RPMI7951 (cell line): Measurements from ENCODE around the gene FAM184A. TPM values are rescaled to one million over a fixed set of nuclear protein-coding genes. Genes with fewer than 3 reads are reported as not detected.
A peak's percentile ranks its signal among the peaks of the same experiment; 100 is the strongest.

Experiments
- DNase-seq: peaks from one replicate; pipeline ENCODE4 v3.0.0-alpha.2; 2012; ENCODE audit warnings: low read depth
- total RNA-seq: library from RNA; depleted of rRNA; stranded (reverse); fragments of >200 nt; shearing (Covaris generic); gene quantifications from 2 replicates; pipeline ENCODE4 v1.2.3, GENCODE V29; 2014

Gene FAM184A
- total RNA-seq, 1 experiment from 2014 or later = 0.24 TPM

DNA sequence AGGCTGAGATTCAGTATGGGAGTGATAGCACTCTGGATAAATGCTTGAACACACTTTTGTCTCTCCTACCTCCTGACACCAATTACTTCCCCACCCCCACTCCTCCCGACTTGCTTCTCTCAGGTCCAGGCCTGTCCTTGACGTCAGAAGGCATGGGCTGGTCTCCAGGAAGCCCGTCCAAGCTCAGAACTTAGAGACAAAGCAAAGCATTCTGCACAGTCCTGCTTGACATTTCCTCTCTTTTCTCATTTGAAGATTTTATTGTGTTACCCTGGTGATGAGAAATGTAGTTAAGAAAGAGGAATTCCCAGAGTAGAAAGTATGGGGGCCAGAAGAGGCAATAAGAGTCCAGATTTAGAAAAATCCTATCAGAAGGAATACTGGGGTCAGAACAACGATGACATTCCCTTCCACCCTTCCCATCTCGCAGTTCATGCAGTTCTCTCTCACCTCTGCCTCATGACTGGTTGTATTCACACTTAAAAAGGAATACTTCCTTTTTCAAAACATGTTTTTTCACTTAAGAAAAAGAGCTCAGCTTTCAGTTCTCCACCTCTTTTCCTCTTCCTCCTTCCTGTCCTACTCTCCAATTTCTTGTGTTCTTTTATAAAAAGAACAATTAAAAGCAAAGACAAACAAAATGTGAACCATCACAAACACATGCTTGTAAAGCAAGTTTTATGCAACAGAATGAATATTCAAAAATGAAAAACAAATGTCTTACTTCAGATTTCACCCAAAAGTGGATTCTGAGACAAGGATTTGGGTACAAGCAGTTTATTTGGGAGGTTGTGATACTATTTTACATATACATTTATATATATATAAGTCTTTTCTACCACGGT, 18.5 kb upstream of the FAM184A start:
- no peak for DNase-seq

DNA sequence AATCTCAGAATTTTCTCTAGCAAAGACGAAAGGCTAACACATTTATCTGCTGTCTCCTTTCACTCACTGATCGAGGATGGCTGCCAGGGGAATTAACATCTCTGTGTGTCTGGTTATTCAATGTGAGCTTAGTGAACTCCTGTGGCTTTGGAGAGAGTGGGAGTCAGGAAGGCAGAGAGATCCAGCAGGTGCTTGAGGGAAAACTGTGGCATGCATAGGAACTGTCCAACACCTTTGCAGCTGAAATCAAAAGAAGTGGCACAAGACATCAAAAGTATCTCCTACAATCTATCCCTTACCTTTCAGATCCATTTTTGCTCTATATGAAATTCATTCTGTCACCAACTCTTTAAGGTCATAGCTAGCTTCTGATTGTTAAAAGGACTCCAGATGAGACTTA, 11.8 kb upstream of the FAM184A start:
- no peak for DNase-seq

DNA sequence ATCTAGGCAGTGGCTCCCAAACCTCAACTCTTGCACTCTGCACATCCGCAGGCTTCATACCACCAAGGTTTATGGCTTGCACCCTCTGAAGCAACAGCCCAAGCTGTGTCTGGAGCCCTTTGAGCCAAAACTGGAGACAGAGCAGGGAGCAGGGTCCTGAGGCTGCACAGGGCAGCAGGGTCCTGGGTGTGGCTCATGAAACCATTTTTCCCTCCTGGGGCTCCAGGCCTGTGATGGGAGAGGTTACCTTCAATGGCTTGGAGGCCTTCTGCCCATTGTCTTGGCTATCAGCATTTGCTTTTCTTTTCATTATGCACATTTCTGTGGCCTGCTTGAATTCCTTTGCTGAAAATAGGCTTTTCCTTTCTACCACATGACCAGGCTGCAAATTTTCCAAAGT, 6.3 kb upstream of the FAM184A start:
- no peak for DNase-seq

DNA sequence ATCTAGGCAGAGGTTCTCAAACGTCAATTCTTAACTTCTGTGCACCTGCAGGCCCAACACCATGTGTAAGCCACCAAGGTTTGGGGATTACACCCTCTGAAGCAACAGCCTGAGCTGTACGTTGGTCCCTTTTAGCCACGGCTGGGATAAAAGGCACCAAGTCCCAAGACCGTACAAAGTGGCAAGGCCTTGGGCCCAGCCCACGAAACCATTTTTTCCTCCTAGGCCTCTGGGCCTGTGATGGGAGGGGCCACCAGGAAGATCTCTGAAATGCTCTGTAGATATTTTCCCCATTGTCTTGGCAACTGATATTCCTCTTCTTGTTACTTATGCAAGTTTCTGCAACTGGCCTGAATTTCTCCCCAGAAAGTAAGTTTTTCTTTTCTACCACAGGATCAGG, 4.5 kb upstream of the FAM184A start:
- DNase-seq = no peak

DNA sequence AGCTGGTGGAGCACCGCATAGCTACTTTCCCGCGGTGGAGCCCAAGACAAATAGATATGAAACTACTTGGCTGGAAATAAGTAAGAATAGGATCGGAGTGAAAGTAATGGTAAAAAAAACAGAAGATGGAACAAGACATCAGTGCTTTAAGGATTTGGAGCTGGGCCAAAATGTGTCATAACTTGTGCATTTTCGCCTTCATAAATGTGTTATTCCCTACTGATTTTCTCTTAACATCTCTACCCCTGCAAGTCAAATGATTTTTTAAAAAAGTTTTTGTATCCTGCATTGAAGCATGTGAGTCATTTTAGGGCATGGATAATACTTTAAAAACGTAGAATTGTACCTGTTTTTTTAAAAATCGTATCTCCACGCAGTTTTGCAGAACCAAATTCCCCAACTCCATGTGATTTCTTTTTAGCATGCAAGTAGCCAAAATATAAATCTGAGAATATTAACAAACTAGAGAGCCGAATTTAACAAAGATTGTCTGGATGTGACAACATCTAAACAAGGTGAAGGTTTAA, 882 bp upstream of the FAM184A start:
- DNase-seq = peak; percentile 33

DNA sequence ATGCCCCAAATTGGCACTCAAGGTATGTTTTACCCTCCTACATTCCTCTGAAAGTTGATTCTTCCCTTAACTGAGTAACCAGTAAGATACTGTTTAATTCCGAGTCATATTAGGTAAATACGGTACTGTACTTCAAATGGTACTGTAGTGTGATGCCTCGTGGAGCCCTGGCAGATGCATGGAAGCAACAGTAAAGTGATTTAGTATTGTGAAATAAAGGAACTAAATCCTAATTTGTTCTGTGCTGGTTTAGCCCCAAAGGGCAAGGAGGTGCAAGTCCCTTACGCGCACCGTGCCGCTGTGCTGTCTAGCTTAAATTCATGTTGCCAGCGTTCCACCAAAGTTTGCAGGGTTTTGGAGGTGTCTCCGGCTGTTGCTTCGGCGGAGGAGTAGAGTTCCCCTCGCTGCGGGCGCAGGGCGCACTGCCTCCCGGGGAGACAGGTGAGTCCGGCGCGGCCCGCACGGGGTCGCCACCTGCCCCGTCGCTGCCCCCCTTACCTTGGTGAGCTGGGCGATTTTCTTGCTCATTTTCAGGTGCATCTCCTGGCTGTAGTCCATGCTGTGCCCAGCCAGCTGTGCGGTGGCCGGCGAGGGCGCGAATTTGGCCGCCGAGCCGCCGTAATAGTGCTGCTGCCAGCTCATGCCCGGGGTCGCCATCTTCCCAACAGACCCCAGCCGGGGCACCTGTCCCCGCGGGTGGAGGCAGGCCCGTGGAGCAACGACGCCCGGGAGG, 655 bp downstream of the FAM184A start:
- peak; percentile 7 for DNase-seq

DNA sequence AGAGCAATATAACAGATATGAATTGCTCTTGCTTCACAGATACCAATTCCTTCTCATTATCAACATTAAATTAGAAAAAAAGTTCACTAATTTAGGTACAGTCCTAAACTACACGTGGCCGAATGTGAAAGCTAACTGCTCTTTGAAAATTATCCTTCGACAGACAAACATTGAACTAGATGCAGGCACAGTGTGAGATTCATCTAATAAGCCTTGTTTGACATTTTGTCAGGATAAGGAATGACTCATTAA, 1.1 kb downstream of the FAM184A start:
- DNase-seq = peak; percentile 1

DNA sequence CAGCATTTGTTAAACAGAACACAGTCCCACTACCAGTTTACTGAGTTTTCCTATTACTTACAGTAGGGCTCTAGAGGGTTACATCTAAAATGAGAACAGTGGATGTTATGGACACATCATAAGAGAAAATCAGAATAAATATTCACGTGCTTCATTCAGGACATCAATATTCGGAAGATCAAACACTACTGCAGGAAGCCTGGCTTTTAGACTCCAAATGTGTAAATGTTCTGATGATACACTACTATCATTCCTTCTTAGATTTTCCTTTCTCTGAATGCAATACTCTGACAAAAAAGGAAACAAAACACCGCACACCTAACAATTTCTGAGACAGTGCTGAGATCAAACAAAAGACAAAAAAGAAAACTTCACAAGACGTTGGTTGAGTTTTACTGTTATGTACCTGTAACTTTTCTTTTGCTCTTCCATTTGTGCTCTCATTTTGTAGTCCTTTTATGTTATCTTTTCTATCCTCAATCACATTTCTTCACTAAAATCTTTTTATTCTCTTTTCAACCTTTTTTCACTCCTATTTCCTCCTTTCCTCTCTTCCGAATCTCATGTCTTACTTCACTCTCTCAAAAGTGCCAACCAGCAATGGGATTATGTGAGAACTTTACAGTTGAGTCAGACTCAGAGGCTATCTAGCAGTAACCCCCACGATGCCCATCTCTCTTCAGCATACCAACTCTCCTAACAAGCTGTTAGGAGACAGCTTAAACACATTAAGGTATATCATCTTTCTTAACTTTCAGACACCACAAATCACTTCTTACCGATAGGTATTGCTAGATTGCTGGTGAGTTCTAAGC, 1.7 kb downstream of the FAM184A start:
- DNase-seq = no peak

DNA sequence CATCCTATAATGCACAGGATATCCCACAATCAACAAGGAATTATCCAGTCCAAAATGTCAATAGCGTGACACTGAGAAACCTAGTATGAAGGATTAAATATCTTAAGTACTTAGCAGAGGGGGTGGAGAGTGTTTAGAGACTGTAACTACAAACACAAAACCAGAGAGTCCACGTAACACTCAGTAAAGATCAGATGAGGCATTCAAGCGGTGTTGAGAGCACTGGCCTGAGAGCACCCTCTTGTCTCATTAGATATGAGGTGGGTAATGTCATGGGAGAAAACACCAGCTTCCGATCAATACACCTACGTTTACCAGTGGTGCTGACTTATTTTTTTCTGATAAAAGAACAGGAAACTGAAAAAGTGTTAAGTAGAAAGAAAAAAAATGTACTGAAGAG, 2.3 kb downstream of the FAM184A start:
- no peak for DNase-seq

DNA sequence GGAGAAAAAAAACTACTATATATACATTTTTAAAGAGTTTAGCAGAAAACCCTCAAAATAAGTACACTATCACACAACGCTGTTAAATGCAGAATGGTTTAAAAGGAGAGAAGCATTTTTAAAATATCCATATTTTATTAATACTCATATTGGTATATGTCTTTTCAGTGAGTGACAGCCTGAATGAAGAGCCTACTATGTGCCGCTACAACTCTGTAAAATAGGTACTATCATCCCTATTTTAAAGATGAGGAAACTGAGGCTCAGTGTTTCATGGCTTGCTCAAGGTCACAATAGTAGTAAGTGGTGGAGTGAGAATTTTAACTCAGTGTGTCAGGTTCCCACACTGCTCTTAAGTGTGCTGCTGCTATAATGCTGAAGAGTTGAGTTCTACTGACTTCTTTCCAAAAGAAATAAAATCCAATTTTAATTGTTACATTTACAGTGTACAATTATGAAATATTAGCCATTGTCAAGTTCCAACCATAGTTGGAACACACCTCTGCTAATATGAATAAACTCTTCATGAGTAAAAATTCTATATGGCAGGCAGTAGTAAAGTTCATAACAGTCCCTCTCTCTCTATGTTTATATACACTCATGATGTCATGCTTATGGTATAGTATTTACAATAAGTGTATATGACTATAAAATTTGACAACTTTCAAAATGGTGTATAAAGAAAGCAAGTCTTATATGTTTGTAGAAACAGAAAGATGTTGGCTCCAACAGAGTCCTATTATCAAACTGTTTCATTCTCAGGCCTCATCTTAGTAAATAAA, 3.1 kb downstream of the FAM184A start:
- no peak for DNase-seq

DNA sequence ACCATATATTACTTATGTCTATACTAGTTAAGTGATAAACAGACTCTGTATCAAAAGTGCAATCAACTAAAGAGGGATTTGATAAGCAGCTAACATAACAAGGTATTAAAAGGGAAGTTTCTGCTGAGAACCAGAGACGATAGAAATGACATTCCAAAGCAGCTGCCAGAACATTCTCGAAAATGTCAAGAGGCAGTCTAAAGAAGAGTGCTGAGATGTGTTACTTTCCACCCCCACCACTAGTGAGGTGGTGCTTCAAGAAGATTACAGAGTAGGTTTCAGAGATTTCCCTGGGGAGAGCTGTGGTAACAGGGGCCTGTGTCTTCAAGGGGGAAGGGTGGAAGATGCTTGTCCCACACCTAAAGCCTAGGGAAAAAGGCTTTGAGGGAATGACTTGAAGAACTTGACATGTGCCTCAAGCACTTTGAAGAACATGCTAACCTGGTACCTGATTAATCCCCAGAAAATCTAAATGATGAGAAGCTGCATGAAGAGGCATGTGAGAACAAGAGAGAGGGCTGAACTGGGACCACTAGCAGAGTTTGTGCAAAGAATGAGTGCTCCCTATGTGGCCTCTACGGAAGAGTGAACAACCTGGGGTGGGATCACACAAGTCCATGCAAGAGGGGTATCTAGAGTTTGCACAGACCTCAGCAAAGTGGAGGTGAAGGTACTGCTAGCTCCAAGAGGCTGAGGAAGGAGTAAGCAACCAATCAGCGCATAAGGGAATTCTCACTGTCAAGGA, 5.0 kb downstream of the FAM184A start:
- no peak for DNase-seq

DNA sequence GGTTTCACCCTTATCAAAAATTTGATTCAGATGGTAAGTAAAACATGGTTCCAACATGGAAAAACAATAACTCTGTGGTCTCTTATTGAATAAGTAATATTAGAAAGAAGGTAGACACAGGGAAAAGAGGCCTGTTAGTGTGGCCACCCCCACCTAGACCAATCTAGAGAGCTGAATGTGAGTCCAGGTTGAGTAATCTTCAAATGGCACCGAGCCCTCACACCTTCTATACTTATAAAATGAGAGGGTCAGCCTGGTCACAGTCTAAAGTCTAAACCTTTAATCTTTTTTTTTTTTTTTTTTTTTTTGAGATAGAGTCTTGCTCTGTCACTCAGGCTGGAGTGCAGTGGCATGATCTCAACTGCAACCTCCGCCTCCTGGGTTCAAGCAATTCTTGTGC, 6.9 kb downstream of the FAM184A start:
- no peak for DNase-seq

DNA sequence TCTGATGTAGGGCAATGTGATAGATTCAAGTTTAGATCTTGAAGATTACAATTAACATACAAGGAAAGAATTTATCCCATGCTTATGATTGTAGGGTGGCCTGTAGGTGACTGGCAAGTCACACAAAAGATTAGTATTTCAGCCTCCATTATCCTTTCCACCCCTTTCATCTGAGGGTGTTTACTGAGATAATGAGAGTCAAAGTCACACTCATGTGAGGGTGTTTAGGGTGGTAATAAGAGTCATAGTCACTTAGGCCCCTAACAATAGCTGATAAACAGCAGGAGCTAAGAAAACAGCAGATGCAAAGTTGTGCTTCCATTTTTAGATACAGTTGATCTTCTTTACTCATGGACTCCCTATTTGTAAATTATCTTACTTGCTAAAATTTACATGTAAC, 11.4 kb downstream of the FAM184A start:
- DNase-seq = no peak

DNA sequence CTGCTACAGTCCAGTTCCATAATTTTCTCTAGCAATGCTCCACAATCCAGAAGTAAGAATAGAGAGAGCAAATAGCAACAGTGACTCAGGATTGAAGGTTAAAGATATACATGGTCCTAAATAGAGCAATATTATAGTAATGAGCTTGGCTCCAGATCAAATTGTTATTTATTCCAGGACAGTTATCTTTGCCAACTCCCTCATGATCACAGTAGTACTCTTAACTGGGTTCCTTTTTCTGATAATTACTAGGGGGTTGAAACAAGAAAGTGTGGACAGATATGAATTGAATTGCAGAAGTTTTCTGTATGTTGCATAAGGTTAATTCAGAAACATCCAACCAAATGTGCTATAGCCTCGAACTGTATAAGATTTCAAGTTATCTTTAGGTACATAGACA, 11.9 kb downstream of the FAM184A start:
- no peak for DNase-seq

DNA sequence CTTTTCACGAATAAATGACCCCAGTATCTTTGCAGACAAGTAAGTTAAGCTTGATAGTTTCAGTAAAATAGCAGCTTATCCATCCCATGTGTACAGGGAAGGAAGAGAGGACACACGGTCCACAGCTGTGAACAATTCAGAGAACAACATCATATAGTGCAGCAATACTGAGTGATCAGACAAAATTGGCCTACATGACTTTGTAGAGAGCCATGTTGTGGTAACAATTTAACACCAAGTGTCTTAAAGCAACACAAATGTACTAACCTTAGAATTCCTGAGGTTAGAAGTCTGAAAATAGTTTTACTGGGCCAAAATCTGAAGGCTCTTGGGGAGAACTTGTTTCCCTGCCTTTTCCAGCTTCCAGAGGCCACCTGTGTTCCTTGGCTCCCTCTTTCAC, 12.5 kb downstream of the FAM184A start:
- DNase-seq = no peak

DNA sequence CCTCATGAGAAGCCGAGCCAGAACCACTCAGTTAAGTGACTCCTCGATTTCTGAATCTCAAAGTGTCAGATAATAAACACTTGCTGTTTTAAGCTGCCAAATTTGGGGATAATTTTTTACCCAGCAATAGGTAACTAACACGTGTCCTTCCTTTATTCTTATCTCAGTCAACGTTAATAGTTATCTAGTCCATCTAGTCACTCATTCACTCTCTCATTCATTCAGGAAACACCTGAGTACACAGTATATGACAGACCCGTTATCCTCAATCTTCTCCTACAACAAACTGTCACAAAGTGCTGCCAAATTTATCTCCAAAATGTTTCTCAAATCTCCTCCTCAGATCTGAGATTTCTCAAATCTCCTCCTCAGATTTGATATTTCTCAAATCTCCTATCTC, 13.1 kb downstream of the FAM184A start:
- DNase-seq = no peak

DNA sequence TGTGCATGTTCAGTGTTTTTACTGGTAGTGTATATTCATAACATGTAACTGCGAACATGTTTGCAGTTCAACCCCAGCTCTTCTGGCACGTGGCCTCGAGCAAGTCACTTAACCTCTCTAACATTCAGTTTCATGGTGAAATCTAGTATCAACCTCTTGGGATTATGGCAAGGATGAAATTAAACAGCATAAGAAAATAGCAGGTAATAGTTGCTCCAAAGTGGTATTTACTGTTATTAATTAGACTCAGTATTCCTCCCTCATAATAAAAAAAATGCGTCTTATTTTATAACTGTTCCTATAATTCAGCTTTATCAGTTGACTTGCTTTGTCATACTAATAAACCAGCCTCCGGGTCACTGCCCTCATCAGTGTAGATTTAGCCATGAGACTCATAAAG, 15.0 kb downstream of the FAM184A start:
- DNase-seq = no peak

DNA sequence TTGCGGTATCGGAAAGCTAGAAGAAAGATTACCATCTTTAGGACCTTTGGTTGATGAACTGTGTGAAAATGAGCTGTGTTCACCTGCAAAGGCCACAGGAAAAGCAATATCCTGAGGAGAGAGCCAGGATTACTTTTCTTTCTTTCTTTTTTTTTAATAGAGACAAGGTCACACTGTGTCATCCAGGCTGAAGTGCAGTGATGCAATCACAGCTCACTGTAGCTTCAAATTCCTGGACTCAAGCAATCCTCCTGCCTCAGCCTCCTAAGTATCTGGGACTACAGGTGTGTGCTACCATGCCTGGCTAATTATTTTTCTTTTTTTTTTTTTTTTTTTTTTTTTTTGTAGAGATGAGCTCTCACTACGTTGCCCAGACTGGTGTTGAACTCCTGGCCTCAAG, 17.2 kb downstream of the FAM184A start:
- DNase-seq = no peak

DNA sequence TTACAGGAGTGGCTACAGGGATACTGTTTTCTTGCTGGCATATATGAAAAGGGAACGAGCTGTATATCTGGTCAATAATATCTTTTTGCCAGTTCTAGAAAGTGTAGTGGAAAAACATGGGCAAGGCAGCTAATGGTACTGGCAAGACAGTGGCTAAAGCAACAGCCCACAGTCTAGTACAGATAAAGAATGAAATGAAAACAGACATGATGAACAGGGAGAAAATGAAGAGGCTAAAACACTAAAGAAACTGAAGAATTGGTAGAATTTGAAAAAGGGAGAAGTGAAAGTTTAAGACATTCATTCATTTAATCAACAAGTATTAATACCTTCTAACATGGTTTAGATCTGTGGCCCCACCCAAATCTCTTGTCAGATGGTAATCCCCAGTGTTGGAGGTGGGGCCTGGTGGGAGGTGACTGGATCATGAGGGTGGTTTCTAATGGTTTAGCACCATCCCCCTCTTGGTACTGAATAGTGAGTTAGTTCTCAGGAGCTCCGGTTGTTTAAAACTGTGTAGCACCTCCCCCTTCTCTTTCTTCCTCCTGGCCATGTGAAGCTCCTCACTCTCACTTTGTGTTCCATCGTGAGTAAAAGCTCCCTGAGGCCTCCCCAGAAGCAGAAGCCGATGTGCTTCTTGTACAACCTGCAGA, 18.1 kb downstream of the FAM184A start:
- DNase-seq = no peak

DNA sequence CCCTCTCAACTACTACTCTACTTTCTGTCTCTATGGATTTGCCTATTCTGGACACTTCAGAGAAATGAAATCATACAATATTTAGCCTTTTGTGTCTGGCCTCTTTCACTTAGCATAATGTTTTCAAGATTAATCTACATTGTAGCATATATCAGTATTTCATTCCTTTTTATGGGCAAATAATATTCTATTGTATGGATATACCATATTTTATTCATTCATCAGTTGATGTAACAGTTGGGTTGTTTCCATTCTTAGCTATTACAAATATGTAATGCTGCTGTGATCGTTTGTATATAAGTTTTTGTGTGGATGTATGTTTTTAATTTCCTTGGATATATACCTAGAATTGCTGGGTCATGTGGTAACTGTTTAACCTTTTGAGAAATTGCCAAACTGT, 23.4 kb downstream of the FAM184A start:
- no peak for DNase-seq

DNA sequence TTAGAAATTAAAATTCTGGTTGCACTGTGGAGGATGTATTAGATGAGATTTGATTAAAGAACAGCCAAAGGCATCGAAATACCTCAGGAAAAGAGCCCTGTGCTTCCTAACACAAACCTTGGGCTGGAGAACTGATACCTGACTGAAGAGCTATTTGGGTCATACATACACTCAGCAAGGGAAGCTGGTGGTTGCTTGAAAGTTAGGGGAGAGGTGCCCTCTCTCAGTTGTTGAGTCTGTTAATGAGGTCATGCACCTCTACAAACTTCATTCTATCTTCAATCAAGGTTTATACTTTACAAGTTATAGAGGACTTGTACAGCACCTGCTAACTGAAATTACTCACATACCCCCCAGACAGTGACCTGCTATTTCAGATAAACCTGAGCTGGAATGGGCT, 25.5 kb downstream of the FAM184A start:
- DNase-seq = no peak
